Left lobe of liver (tissue), 2 donors: Measurements from ENCODE around the gene EXOC2. TPM values are rescaled to one million over a fixed set of nuclear protein-coding genes. Genes with fewer than 3 reads are reported as not detected.

ENCODE experiments used
- ATAC-seq: fragments of 200-7000 bp; cut with Tn5 transposase; one replicate; pipeline ENCODE4 v1.9.1; 2020; ENCODE audit warnings: mild to moderate bottlenecking, moderate library complexity
- DNase-seq: peaks from one replicate; pipeline ENCODE4 v3.0.0-alpha.2; 2020; ENCODE audit warnings: low spot score
- total RNA-seq: library from RNA; stranded (reverse); gene quantifications from one replicate; pipeline ENCODE4 v1.2.1, GENCODE V29; 2021
- donor health status: DM: no; HTN: no; CAD: no; lungs with moderate emphysema.
- donor health status: DM: no; HTN: yes; CAD: no.

EXOC2 gene
- total RNA-seq, 1 donor from 2014 or later, result 7.5 TPM

GRCh38 chr6:449486-450419 is 243.2 kb downstream of the EXOC2 start:
- ATAC-seq, result no peak
- peak; percentile 32 for DNase-seq

GRCh38 chr6:449057-449430 is 243.9 kb downstream of the EXOC2 start:
- peak; percentile 23 for DNase-seq
- no peak for ATAC-seq

DNA sequence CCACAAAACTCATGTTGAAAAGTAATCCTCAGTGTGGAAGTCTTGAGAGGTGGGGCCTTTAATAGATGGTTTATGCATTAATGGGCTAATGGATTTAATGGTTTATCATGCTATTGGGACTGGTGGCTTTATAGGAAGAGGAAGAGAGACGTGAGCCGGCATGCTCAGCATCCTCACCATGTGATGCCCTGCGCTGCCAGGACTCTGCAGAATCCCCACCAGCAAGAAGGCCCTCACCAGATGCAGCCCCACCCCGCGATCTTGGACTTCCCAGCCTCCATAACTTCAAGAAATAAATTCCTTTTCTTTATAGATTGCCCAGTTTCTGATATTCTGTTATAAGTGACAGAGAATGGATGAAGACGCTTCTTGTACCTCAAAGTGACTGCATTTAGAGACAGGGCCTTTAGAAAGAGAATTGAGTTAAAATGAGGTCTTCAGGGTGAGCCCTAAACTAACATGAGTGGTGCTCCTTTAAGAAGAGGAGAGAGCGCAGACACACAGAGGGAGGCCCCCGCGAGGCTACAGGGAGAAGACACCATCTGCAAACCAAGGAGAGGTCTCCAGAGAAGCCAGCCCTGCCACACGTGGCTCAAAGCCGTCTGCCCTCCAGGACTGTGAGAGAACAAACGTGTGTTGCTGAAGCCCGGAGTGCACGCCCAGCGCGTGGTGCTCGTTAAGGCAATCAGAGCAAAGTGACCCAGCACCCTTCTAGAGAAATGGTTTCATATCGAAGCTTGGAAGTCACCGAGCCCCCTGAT is 244.5 kb downstream of the EXOC2 start:
- ATAC-seq (no peak), DNase-seq (no peak)

- DNase-seq (no peak), ATAC-seq (no peak)
Observed at GRCh38 chr6:447381-448165, 245.4 kb downstream of the EXOC2 start.

DNA sequence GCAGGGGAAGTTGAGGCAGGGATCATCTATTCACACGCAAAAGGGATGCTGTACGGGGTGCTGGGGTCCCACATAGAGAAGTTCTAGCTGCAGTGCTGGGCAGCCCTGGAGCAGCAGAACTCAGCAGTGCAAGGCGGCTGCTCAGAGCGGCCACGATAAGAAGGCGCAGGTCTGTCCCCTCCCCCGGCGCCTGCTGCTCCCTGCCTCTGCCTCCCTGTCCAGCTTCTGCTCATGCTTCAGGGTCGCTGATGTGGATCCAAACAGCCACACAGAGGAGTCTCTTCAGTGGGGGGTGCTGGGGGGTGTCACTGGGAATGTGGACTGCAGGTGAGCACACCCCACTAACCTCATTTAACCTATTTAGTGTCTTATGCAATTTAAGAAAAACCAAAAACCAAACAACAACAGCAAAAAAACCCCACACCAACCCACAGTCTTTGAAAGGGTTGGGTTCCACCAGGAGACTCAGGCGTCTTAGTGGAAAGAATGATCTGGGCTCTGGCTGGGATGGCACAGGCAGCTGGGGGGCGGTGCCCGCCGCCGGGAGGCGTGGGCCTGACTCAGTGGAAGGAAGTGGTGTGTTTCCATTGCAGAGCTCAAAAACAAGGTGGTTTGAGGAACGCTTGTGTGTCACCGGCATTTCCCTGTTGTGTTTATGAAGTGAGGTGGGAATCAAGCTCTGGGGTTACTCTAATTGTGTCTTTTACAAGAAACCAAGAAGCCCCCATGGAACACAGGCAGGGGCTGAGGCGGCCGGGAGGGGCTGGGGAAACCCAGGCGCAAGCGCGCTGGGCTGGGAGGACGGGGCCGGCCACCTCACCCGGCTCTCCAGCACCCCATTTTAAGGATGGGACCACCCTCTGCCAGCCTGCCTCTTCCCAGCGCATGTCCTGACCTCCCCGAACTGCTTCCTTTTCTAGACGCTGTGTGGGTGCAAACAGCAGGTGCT is 246.2 kb downstream of the EXOC2 start:
- no peak for DNase-seq
- ATAC-seq, result no peak

GRCh38 chr6:445571-446417 is 247.1 kb downstream of the EXOC2 start:
- ATAC-seq, result no peak
- DNase-seq, result no peak

- DNase-seq (no peak), ATAC-seq (no peak)
Observed at GRCh38 chr6:444653-445275, 248.2 kb downstream of the EXOC2 start.

GRCh38 chr6:443621-444159 is 249.2 kb downstream of the EXOC2 start:
- no peak for DNase-seq
- ATAC-seq, result no peak

DNA sequence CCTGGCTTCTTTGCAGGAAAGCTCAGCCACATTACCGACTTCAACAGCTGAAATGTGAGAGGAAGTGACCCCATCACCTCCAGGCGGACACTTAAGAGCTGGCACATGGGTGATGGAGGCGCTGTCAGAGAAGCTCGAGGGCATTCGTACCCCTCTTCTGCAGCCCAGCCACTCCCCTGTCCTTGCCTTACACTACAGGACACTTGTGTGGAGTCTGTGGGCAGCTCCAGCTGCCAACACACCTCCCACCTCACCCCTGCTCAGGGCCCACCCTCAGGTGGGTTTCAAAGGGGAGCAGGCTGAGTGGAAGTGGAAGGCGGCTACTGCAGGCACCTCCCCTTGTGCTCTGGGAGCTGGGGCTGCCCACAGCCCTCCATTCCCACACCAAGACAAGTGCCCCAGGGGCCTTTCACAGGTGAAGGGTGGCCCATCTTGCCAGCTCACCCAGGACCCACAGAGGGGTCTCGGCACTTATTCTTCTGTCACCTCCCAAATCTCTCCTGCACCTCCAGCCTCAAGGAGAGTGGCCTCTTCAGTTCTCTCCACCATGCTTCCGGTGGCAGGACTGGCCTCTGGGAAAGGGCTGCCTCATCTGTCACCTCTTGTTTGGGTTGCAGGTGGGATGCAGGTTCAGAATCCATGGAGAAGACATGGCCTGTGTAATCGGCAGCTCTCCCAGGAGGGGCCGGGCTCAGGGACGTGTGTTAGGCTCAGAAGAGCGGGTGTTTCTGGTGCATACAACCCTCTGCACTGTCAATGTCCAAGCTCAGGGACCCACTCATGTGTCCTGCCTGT is 251.6 kb downstream of the EXOC2 start:
- no peak for DNase-seq
- no peak for ATAC-seq

DNA sequence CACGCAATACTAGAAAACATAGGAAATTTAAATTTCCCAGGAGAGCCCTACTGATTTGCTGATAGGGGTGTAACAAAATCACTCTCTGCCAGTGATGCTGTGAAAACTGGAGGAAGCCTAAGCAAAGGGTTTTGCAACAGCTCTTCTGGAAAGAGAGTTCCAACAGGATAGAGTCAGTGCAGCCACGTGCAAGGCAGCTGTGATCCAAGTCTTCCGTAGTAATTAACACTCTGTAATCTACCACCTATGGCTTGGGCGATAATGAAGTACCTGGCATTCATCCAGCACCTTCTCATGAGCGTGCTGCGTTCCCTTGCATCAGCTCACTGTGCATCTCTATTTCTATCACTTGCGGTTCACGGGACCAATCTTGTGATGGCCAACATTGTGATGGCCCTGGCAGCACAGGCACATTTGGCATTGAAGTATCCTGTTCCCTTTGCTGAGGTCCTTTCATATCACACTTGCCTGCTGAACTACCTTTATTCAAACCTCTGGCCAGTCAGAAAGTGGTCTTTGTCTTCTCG is 253.2 kb downstream of the EXOC2 start:
- ATAC-seq (no peak), DNase-seq (no peak)

GRCh38 chr6:438634-439170 is 254.2 kb downstream of the EXOC2 start:
- ATAC-seq, result no peak
- DNase-seq, result no peak

- no peak for ATAC-seq
Observed at GRCh38 chr6:437037-437392, 255.9 kb downstream of the EXOC2 start.

GRCh38 chr6:436308-437036 is 256.5 kb downstream of the EXOC2 start:
- ATAC-seq, result no peak
- no peak for DNase-seq

More at GRCh38 chr6:437037-437392, 255.9 kb downstream of the EXOC2 start:
- no peak for DNase-seq

- ATAC-seq (no peak), DNase-seq (peak; percentile 40)
Observed at GRCh38 chr6:435441-436307, 257.3 kb downstream of the EXOC2 start.
